Neural progenitor cell (in vitro differentiated cells): ENCODE results near the gene TSR3. TPM values are rescaled to one million over a fixed set of nuclear protein-coding genes. Genes with fewer than 3 reads are reported as not detected.

Experiments
- DNase-seq: peaks from one replicate; pipeline ENCODE4 v3.0.0-alpha.2; 2016; ENCODE audit warnings: low spot score
- H2AFZ ChIP-seq: fragments of 200-600 bp; sonication (generic); replicated peaks from 2 replicates; pipeline ENCODE4 v1.6.1; 2016; ENCODE audit warnings: antibody characterized with exemption
- H3F3A ChIP-seq: fragments of 200-600 bp; sonication (generic); 2 replicates; pipeline ENCODE4 v1.6.1; 2016; ENCODE audit warnings: antibody characterized with exemption, low read depth
- H3K27ac ChIP-seq: fragments of 200-600 bp; sonication (generic); 2 replicates; pipeline ENCODE4 v1.5.1; 2016; ENCODE audit warnings: mild to moderate bottlenecking
- H3K27me3 ChIP-seq: fragments of 200-600 bp; sonication (generic); 2 replicates; pipeline ENCODE4 v1.6.1; 2016; ENCODE audit warnings: mild to moderate bottlenecking, moderate library complexity
- H3K36me3 ChIP-seq: fragments of 200-600 bp; sonication (generic); 2 replicates; pipeline ENCODE4 v1.5.1; 2016
- H3K4me1 ChIP-seq: fragments of 200-600 bp; sonication (generic); 2 replicates; pipeline ENCODE4 v1.6.1; 2016; ENCODE audit warnings: mixed run types
- H3K4me2 ChIP-seq: fragments of 200-600 bp; sonication (generic); 2 replicates; pipeline ENCODE4 v1.6.1; 2016
- H3K4me3 ChIP-seq: fragments of 200-600 bp; sonication (generic); 2 replicates; pipeline ENCODE4 v1.5.1; 2016
- H3K79me2 ChIP-seq: fragments of 200-600 bp; sonication (generic); 2 replicates; pipeline ENCODE4 v1.6.1; 2016; ENCODE audit warnings: low read depth
- H3K9ac ChIP-seq: fragments of 200-600 bp; sonication (generic); 2 replicates; pipeline ENCODE4 v1.6.1; 2016
- H3K9me3 ChIP-seq: fragments of 200-600 bp; sonication (generic); 2 replicates; pipeline ENCODE4 v1.5.1; 2016; ENCODE audit warnings: low read depth
- H4K20me1 ChIP-seq: fragments of 200-600 bp; sonication (generic); 2 replicates; pipeline ENCODE4 v1.6.1; 2016; ENCODE audit warnings: low read depth
- H3K27ac Mint-ChIP-seq: 3 replicates; pipeline ENCODE4 v1.8.0; 2021; ENCODE audit warnings: mixed read lengths
- H3K27me3 Mint-ChIP-seq: 2 replicates; pipeline ENCODE4 v1.8.0; 2022; ENCODE audit warnings: low read depth, mild to moderate bottlenecking, inconsistent platforms, moderate library complexity, mixed read lengths; ENCODE audit not compliant: insufficient read depth
- H3K36me3 Mint-ChIP-seq: 3 replicates; pipeline ENCODE4 v1.8.0; 2021; ENCODE audit warnings: mixed read lengths
- H3K4me1 Mint-ChIP-seq: 3 replicates; pipeline ENCODE4 v1.8.0; 2021; ENCODE audit warnings: mixed read lengths
- H3K4me3 Mint-ChIP-seq: 3 replicates; pipeline ENCODE4 v1.8.0; 2021; ENCODE audit warnings: mild to moderate bottlenecking, moderate library complexity, mixed read lengths
- H3K9me3 Mint-ChIP-seq: 3 replicates; pipeline ENCODE4 v1.8.0; 2020; ENCODE audit warnings: mixed read lengths
- CTCF ChIP-seq: fragments of 200-600 bp; sonication (generic); IDR thresholded peaks from 2 replicates; pipeline ENCODE4 v1.5.1; 2017; ENCODE audit warnings: antibody characterized with exemption, mild to moderate bottlenecking
- EZH2 ChIP-seq: fragments of 200-600 bp; sonication (generic); IDR thresholded peaks from 2 replicates; pipeline ENCODE4 v1.6.1; 2017; ENCODE audit warnings: antibody characterized with exemption, mild to moderate bottlenecking, moderate library complexity
- EZH2phosphoT487 ChIP-seq: fragments of 200-600 bp; sonication (generic); IDR thresholded peaks from 2 replicates; pipeline ENCODE4 v1.6.1; 2017; ENCODE audit warnings: antibody characterized with exemption
- total RNA-seq: library from RNA; depleted of rRNA; stranded (reverse); fragments of >200 nt; gene quantifications from 2 replicates; pipeline ENCODE4 v1.2.3, GENCODE V29; 2015; ENCODE audit warnings: low replicate concordance

TSR3 gene
- total RNA-seq, 1 donor from 2014 or later = 22.4 TPM

DNA sequence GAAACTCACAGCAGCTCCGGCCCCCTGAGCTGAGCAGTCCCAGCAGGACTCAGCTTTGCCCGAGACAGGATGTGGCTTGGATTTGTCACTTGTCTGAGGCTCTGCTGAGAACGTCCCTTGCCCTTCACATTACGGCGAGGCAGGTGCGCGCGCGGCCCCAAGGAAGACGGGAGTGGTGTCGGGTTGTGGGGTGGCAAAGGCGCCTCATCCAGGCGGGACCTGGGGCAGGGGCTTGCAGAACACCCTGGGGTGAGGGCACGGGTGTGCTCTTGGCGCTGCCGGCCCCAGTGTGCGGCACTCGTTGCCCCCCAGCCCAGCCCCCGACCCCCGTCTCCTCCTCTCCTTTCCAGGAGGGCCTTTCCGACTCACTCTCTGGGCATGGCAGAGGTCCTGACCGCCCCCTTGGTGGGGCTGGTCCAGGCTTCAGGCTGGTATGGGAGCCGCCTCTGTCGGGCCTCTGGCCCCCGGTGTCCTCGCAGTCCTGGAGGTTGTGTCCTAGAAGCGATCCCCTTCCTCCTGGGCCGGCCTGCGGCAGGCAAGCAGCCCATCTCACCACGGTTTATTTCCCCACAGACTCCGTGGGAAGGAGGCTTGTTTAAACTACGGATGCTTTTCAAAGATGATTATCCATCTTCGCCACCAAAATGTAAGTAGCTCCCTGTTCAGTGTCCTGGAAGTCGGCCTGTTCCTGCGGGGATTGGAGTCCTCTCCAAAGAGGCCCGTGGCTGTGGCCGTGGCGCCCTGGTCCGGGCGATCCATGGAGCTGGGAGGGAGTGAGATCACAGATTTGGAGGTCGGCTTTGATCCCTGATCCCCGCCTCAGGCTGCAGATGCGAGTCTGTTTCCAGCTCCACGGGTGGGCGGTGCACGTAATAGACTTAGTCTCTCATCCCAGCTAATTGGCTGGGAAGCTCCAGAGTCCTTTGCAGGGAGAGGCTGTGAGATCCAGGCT is 36.3 kb downstream of the TSR3 start:
- Histone ChIP-seq H4K20me1 (peaks cover 99% of the 10 kb centered on the region), H3K9me3 (no peaks in the 10 kb centered on the region), H3K4me3 (no peak overlapping the region), H2AFZ (no peak overlapping the region), H3K79me2 (peaks cover 100% of the 10 kb centered on the region), H3K4me2 (no peak overlapping the region), H3K27me3 (no peaks in the 10 kb centered on the region), H3K4me1 (peaks cover 11% of the 10 kb centered on the region), H3F3A (no peaks in the 10 kb centered on the region), H3K9ac (no peak overlapping the region), H3K27ac (no peak overlapping the region), H3K36me3 (no peaks in the 10 kb centered on the region)
- TF ChIP-seq CTCF = no peak
- no peak for TF ChIP-seq EZH2phosphoT487
- TF ChIP-seq EZH2 = no peak
- peaks cover 15% of the 10 kb centered on the region for H3K4me1 Mint-ChIP-seq
- no peak overlapping the region for H3K27ac Mint-ChIP-seq
- no peaks in the 10 kb centered on the region for H3K9me3 Mint-ChIP-seq
- H3K36me3 Mint-ChIP-seq = peaks cover 35% of the 10 kb centered on the region
- no peak overlapping the region for H3K4me3 Mint-ChIP-seq
- DNase-seq = no peak
- peaks cover 3% of the 10 kb centered on the region for H3K27me3 Mint-ChIP-seq

GRCh38 chr16:1314399-1315068 is 37.1 kb downstream of the TSR3 start:
- Histone ChIP-seq H3K9me3 (no peaks in the 10 kb centered on the region), H3K27ac (no peak overlapping the region), H3K79me2 (peaks cover 98% of the 10 kb centered on the region), H3K36me3 (no peaks in the 10 kb centered on the region), H3K4me3 (no peak overlapping the region), H3K9ac (no peak overlapping the region), H4K20me1 (peaks cover 97% of the 10 kb centered on the region), H3K4me1 (peaks cover 11% of the 10 kb centered on the region), H2AFZ (no peak overlapping the region), H3K4me2 (no peak overlapping the region), H3F3A (no peaks in the 10 kb centered on the region), H3K27me3 (no peaks in the 10 kb centered on the region)
- Mint-ChIP-seq H3K36me3 (peaks cover 32% of the 10 kb centered on the region), H3K4me3 (no peak overlapping the region), H3K27ac (no peak overlapping the region), H3K9me3 (no peaks in the 10 kb centered on the region), H3K27me3 (peaks cover 7% of the 10 kb centered on the region), H3K4me1 (peaks cover 18% of the 10 kb centered on the region)
- TF ChIP-seq EZH2phosphoT487 (no peak), EZH2 (no peak), CTCF (no peak)
- no peak for DNase-seq

DNA sequence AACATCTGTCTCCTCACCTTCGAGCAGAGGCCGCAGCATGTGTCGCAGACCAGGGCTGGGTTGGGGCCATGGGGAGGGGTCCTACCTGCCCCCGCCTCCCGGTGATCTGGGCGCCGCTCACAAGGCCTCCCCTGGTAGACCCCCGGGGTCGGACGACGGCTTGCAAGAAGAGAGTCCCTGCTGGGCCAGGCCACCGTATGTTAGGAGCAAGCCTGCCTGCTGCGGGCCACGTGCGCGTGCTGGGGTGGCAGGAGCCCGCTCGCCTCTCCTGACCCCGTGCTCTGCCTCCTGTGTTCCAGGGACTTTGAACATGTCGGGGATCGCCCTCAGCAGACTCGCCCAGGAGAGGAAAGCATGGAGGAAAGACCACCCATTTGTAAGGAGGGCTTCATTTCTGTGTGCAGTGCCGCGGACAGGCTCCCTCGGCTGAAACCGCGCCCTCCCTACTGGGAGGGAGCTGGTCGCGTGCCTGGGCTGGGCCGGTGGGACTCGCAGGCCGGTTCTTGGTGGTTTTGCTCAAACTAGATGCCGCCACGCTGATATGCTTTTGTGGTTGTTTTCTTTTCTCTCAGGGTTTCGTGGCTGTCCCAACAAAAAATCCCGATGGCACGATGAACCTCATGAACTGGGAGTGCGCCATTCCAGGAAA is 37.8 kb downstream of the TSR3 start:
- Mint-ChIP-seq H3K9me3 (no peaks in the 10 kb centered on the region), H3K4me3 (no peak overlapping the region), H3K4me1 (peaks cover 18% of the 10 kb centered on the region), H3K27ac (no peak overlapping the region), H3K36me3 (peaks cover 28% of the 10 kb centered on the region), H3K27me3 (peaks cover 7% of the 10 kb centered on the region)
- H2AFZ ChIP-seq = no peak overlapping the region
- TF ChIP-seq CTCF = no peak
- no peak for TF ChIP-seq EZH2phosphoT487
- TF ChIP-seq EZH2 = no peak
- H3K9ac ChIP-seq = no peak overlapping the region
- H3K4me3 ChIP-seq = no peak overlapping the region
- peaks cover 90% of the 10 kb centered on the region for H4K20me1 ChIP-seq
- DNase-seq = no peak
- no peaks in the 10 kb centered on the region for H3K36me3 ChIP-seq
- H3K27ac ChIP-seq = no peak overlapping the region
- H3K9me3 ChIP-seq = no peaks in the 10 kb centered on the region
- peaks cover 11% of the 10 kb centered on the region for H3K4me1 ChIP-seq
- H3K79me2 ChIP-seq = peaks cover 91% of the 10 kb centered on the region
- H3K27me3 ChIP-seq = no peaks in the 10 kb centered on the region
- H3F3A ChIP-seq = no peaks in the 10 kb centered on the region
- no peak overlapping the region for H3K4me2 ChIP-seq
